ENCODE measurements around the gene RNF213.

- TF ChIP-seq CTCF (IDR thresholded peaks at IDR 0.05; ENCODE audit: low read length) (no peak), EZH2 (optimal IDR thresholded peaks at IDR 0.05; ENCODE audit: low read depth, low read length) (no peak)
These were observed 169.0 kb downstream of the RNF213 start for GRCh38 chr17:80429356-80430275.
